SU-DHL-6 (cell line): ENCODE measurements around the gene E2F6.

Experiments
- EZH2phosphoT487 ChIP-seq: fragments of 200-600 bp; sonication (generic), shearing (Covaris generic); conservative IDR thresholded peaks from 2 replicates; pipeline ENCODE4 v1.6.1; 2018; ENCODE audit warnings: mild to moderate bottlenecking, antibody characterized with exemption, low read length, moderate library complexity, mixed read lengths
- TF ChIP-seq, protein P1 (sequence below): fragments of 200-600 bp; sonication (generic); IDR thresholded peaks from one replicate; pipeline ENCODE4 v1.5.1; 2017; ENCODE audit warnings: antibody characterized with exemption, mild to moderate bottlenecking, low read length, moderate library complexity; ENCODE audit not compliant: insufficient read depth, poor library complexity, severe bottlenecking

DNA sequence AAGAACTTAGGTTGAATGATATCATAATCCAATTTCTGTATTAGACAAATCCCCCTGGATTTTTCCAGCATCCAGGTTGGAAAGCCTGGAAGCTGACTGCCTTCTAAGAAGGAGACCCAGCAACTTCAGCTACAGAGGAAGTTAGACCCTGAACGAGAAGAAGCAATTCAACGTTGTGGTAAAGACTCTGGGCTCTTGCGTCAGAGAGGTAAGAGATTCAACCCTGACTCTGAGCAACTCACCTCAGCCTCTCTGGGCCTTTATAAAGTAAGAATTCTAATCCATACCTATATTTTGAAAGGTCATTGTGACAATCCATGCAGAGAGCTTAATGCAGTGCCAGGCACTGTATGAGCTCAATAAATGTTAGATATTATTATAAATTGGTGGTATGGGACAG lies 9.7 kb downstream of the E2F6 start:
- TF ChIP-seq EZH2phosphoT487, result no peak
- TF ChIP-seq, protein P1, sequence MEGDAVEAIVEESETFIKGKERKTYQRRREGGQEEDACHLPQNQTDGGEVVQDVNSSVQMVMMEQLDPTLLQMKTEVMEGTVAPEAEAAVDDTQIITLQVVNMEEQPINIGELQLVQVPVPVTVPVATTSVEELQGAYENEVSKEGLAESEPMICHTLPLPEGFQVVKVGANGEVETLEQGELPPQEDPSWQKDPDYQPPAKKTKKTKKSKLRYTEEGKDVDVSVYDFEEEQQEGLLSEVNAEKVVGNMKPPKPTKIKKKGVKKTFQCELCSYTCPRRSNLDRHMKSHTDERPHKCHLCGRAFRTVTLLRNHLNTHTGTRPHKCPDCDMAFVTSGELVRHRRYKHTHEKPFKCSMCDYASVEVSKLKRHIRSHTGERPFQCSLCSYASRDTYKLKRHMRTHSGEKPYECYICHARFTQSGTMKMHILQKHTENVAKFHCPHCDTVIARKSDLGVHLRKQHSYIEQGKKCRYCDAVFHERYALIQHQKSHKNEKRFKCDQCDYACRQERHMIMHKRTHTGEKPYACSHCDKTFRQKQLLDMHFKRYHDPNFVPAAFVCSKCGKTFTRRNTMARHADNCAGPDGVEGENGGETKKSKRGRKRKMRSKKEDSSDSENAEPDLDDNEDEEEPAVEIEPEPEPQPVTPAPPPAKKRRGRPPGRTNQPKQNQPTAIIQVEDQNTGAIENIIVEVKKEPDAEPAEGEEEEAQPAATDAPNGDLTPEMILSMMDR, result no peak
